Smooth muscle cell (in vitro differentiated cells): ENCODE data around the gene CD276. TPM values are rescaled to one million over a fixed set of nuclear protein-coding genes. Genes with fewer than 3 reads are reported as not detected.
A peak's percentile ranks its signal among the peaks of the same experiment; 100 is the strongest.

Experiments
- DNase-seq: peaks from one replicate; lab custom pipeline; 2025; ENCODE audit not compliant: unreplicated experiment; lab: John Stamatoyannopoulos, UW
- H2AFZ ChIP-seq: fragments of 200-600 bp; sonication (generic); 2 replicates; pipeline ENCODE4 v1.6.0; 2016; ENCODE audit warnings: antibody characterized with exemption, low read depth, mild to moderate bottlenecking
- H3F3A ChIP-seq: fragments of 200-600 bp; sonication (generic); 2 replicates; pipeline ENCODE4 v1.6.0; 2017; ENCODE audit warnings: antibody characterized with exemption, low read depth
- H3K27ac ChIP-seq: fragments of 200-600 bp; sonication (generic); 2 replicates; pipeline ENCODE4 v1.5.1; 2016; ENCODE audit warnings: low read depth, mild to moderate bottlenecking
- H3K27me3 ChIP-seq: fragments of 200-600 bp; sonication (generic); 2 replicates; pipeline ENCODE4 v1.6.1; 2016; ENCODE audit warnings: low read depth, mild to moderate bottlenecking
- H3K36me3 ChIP-seq: fragments of 200-600 bp; sonication (generic); 2 replicates; pipeline ENCODE4 v1.5.1; 2016; ENCODE audit warnings: low read depth
- H3K4me1 ChIP-seq: fragments of 200-600 bp; sonication (generic); 2 replicates; pipeline ENCODE4 v1.5.1; 2016; ENCODE audit warnings: low read depth
- H3K4me2 ChIP-seq: fragments of 200-600 bp; sonication (generic); 2 replicates; pipeline ENCODE4 v1.6.0; 2016; ENCODE audit warnings: mild to moderate bottlenecking
- H3K4me3 ChIP-seq: fragments of 200-600 bp; sonication (generic); 2 replicates; pipeline ENCODE4 v1.5.1; 2016; ENCODE audit warnings: mild to moderate bottlenecking
- H3K79me2 ChIP-seq: fragments of 200-600 bp; sonication (generic); 2 replicates; pipeline ENCODE4 v1.6.0; 2016; ENCODE audit warnings: low read depth, mild to moderate bottlenecking
- H3K9ac ChIP-seq: fragments of 200-600 bp; sonication (generic); 2 replicates; pipeline ENCODE4 v1.6.0; 2016; ENCODE audit warnings: low read depth
- H3K9me3 ChIP-seq: fragments of 200-600 bp; sonication (generic); replicated peaks from 2 replicates; pipeline ENCODE4 v1.5.1; 2016; ENCODE audit warnings: low read depth
- H4K20me1 ChIP-seq: fragments of 200-600 bp; sonication (generic); 2 replicates; pipeline ENCODE4 v1.6.0; 2016; ENCODE audit warnings: low read depth
- WGBS: methylation state at CpG from one replicate; pipeline ENCODE4 v1.1.7; 2016; ENCODE audit warnings: low lambda C conversion rate; 5-methylcytosine and 5-hydroxymethylcytosine counted together
- polyA plus RNA-seq: library from polyadenylated mRNA; unstranded; fragments of >200 nt; fragmentation: Nextera tagmentation; extraction: Ambion mirVana; gene quantifications from 2 replicates; pipeline ENCODE4 v1.2.1, GENCODE V29; 2016
- total RNA-seq: library from RNA; depleted of rRNA; stranded (reverse); fragments of >200 nt; gene quantifications from 2 replicates; pipeline ENCODE4 v1.2.3, GENCODE V29; 2014
- TF ChIP-seq, protein P1 (sequence below): fragments of 200-600 bp; sonication (generic); IDR thresholded peaks from 2 replicates; pipeline ENCODE4 v1.5.1; 2017; ENCODE audit warnings: borderline replicate concordance, mild to moderate bottlenecking, antibody characterized with exemption; ENCODE audit not compliant: insufficient read depth, poor library complexity, severe bottlenecking

CD276 gene
- total and polyA plus RNA-seq, 2 experiments from 2014 or later, result 144 to 312 TPM

DNA sequence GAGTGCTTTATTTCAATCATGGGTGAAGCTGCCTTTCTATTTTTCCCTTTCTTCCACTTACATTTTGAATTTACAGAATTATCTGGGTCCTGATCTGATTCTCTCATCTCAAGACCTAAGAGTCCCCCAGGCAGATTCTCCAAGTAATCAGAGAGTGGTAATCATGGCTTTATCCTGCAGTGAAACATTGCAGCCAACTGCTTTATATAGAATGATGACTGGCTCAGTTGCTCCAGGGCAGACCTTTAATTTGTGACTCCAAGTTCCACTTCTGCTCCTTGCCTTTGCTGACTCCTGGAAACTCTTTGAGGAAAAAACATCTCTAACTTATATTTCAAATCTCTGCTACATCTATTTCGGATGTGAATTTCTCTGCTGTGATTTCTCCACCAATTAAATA lies 25.5 kb upstream of the CD276 start:
- no peak overlapping the region for H2AFZ ChIP-seq
- H3K4me1 ChIP-seq, result no peaks in the 10 kb centered on the region
- H3K4me3 ChIP-seq, result no peak overlapping the region
- no peak for DNase-seq
- H4K20me1 ChIP-seq, result no peaks in the 10 kb centered on the region
- H3K9me3 ChIP-seq, result no peaks in the 10 kb centered on the region
- H3K27ac ChIP-seq, result no peak overlapping the region
- H3K4me2 ChIP-seq, result no peak overlapping the region
- H3K27me3 ChIP-seq, result no peaks in the 10 kb centered on the region
- no peaks in the 10 kb centered on the region for H3K79me2 ChIP-seq
- H3K9ac ChIP-seq, result no peak overlapping the region
- no peaks in the 10 kb centered on the region for H3K36me3 ChIP-seq
- 85% methylated on average over 1 of the region's 1 CpG for WGBS
- H3F3A ChIP-seq, result no peaks in the 10 kb centered on the region
- TF ChIP-seq, protein P1, sequence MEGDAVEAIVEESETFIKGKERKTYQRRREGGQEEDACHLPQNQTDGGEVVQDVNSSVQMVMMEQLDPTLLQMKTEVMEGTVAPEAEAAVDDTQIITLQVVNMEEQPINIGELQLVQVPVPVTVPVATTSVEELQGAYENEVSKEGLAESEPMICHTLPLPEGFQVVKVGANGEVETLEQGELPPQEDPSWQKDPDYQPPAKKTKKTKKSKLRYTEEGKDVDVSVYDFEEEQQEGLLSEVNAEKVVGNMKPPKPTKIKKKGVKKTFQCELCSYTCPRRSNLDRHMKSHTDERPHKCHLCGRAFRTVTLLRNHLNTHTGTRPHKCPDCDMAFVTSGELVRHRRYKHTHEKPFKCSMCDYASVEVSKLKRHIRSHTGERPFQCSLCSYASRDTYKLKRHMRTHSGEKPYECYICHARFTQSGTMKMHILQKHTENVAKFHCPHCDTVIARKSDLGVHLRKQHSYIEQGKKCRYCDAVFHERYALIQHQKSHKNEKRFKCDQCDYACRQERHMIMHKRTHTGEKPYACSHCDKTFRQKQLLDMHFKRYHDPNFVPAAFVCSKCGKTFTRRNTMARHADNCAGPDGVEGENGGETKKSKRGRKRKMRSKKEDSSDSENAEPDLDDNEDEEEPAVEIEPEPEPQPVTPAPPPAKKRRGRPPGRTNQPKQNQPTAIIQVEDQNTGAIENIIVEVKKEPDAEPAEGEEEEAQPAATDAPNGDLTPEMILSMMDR, result no peak

- TF ChIP-seq, protein P1, result no peak
- Histone ChIP-seq H3K9ac (no peak overlapping the region), H3K9me3 (no peaks in the 10 kb centered on the region), H3K4me1 (no peaks in the 10 kb centered on the region), H3K27me3 (no peaks in the 10 kb centered on the region), H3F3A (no peaks in the 10 kb centered on the region), H3K4me2 (no peak overlapping the region), H4K20me1 (no peaks in the 10 kb centered on the region), H3K36me3 (no peaks in the 10 kb centered on the region), H2AFZ (no peak overlapping the region), H3K27ac (no peak overlapping the region), H3K4me3 (no peak overlapping the region), H3K79me2 (no peaks in the 10 kb centered on the region)
- no peak for DNase-seq
Measured at GRCh38 chr15:73660455-73660854, 23.7 kb upstream of the CD276 start.

- WGBS, result 97% methylated on average over 1 of the region's 1 CpG
- no peaks in the 10 kb centered on the region for H3K4me1 ChIP-seq
Measured at GRCh38 chr15:73674587-73674986, 9.6 kb upstream of the CD276 start.

GRCh38 chr15:73677146-73677607 lies 7.0 kb upstream of the CD276 start:
- H3K4me2 ChIP-seq, result no peak overlapping the region
- no peaks in the 10 kb centered on the region for H4K20me1 ChIP-seq
- no peaks in the 10 kb centered on the region for H3K9me3 ChIP-seq
- H3K4me1 ChIP-seq, result no peaks in the 10 kb centered on the region
- H3K9ac ChIP-seq, result no peak overlapping the region
- H3K27me3 ChIP-seq, result peaks cover 6% of the 10 kb centered on the region
- no peaks in the 10 kb centered on the region for H3F3A ChIP-seq
- H2AFZ ChIP-seq, result no peak overlapping the region
- no peak overlapping the region for H3K4me3 ChIP-seq
- TF ChIP-seq, protein P1, result peak; percentile 81
- H3K36me3 ChIP-seq, result no peaks in the 10 kb centered on the region
- WGBS, result 67% methylated on average over 5 of the region's 5 CpGs
- no peaks in the 10 kb centered on the region for H3K79me2 ChIP-seq
- no peak overlapping the region for H3K27ac ChIP-seq
- DNase-seq, result no peak

More at GRCh38 chr15:73674587-73674986, 9.6 kb upstream of the CD276 start:
- no peak overlapping the region for H2AFZ ChIP-seq
- H3K27me3 ChIP-seq, result peaks cover 12% of the 10 kb centered on the region
- TF ChIP-seq, protein P1, result no peak
- no peaks in the 10 kb centered on the region for H4K20me1 ChIP-seq
- H3K36me3 ChIP-seq, result no peaks in the 10 kb centered on the region
- H3K27ac ChIP-seq, result no peak overlapping the region
- no peaks in the 10 kb centered on the region for H3K79me2 ChIP-seq
- H3K4me2 ChIP-seq, result no peak overlapping the region
- no peak overlapping the region for H3K4me3 ChIP-seq
- no peak overlapping the region for H3K9ac ChIP-seq
- DNase-seq, result no peak
- no peaks in the 10 kb centered on the region for H3F3A ChIP-seq
- H3K9me3 ChIP-seq, result no peaks in the 10 kb centered on the region
